IPS-20b (cell line): ENCODE measurements around the gene LAYN.
A peak's percentile ranks its signal among the peaks of the same experiment; 100 is the strongest.

Experiments used
- H3K27ac ChIP-seq: one replicate; pipeline ENCODE4 v1.5.1; 2013; ENCODE audit warnings: low read length
- H3K27me3 ChIP-seq: 2 replicates; pipeline ENCODE4 v1.6.1; 2013; ENCODE audit warnings: mild to moderate bottlenecking, low read length, inconsistent platforms; ENCODE audit not compliant: insufficient read depth
- H3K36me3 ChIP-seq: 2 replicates; pipeline ENCODE4 v1.6.1; 2013; ENCODE audit warnings: low read depth, mild to moderate bottlenecking, inconsistent platforms, low read length, moderate library complexity; ENCODE audit not compliant: insufficient read depth
- H3K4me1 ChIP-seq: 2 replicates; pipeline ENCODE4 v1.6.1; 2013; ENCODE audit warnings: mild to moderate bottlenecking, control low read depth, inconsistent platforms, low read length, moderate library complexity; ENCODE audit not compliant: insufficient read depth
- H3K4me3 ChIP-seq: 2 replicates; pipeline ENCODE4 v1.5.1; 2013; ENCODE audit warnings: mild to moderate bottlenecking, low read length, inconsistent platforms
- H3K9ac ChIP-seq: 2 replicates; pipeline ENCODE4 v1.6.1; 2013; ENCODE audit warnings: low read depth, mild to moderate bottlenecking, inconsistent platforms, low read length, moderate library complexity
- H3K9me3 ChIP-seq: 2 replicates; pipeline ENCODE4 v1.6.1; 2013; ENCODE audit warnings: mild to moderate bottlenecking, low read depth, low read length, inconsistent platforms; ENCODE audit not compliant: insufficient read depth

Gene LAYN

DNA sequence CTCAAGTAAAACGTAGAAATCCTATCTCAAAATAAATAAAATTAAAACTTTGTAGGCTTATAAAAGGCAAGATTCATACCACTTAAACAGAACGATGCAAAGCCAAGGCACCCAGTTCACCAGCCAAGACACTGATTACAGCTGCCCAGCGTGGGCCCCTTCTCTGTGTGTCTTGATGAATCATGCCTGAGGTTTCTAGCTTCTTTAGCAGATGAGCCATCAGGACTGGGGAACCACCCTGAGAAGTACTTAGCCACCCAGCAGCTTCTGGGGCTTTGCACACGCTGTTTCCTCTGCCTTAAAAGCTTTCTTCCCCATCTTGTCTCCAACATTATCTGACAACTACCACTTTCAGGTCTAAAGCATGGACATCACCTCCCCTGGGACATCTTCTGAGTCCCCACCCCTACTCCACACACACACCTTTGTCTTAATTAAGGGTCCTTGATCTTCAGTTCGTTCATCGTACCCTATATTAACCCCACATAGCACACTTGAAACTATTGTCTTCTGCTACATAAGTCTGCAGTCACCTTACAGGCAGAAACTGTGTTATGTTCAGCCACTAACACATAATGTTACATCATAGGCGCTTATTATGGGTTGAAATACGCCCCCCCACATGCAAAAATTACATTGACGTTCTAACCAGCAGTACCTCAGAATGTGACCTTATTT, 8.7 kb upstream of the LAYN start:
- Histone ChIP-seq H3K9me3 (no peaks in the 10 kb centered on the region), H3K36me3 (no peaks in the 10 kb centered on the region), H3K4me3 (no peak overlapping the region), H3K4me1 (no peaks in the 10 kb centered on the region; the same call in 1 of the 2 replicates), H3K27me3 (peaks cover 15% of the 10 kb centered on the region), H3K9ac (no peak overlapping the region), H3K27ac (no peak overlapping the region)

DNA sequence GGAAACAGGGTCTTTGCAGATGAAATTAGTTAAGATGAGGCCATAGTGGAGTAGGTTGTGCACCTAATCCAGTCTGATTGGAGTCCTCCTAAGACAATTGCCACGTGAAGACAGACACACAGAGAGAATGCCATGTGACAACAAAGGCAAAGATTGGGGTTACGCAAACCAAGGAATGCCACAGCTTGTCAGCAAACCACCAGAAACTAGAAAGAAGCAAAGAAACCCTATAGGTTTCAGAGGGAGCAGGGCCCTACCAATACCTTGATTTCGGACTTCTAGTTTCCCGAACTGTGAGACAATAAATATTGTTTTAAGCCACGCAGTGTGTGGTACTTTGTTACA, 8.2 kb upstream of the LAYN start:
- H3K4me1 ChIP-seq = peaks cover 4% of the 10 kb centered on the region; the same call in 1 of the 2 replicates
- H3K36me3 ChIP-seq = no peaks in the 10 kb centered on the region
- H3K9me3 ChIP-seq = no peaks in the 10 kb centered on the region
- H3K27ac ChIP-seq = no peak overlapping the region
- H3K9ac ChIP-seq = no peak overlapping the region
- H3K27me3 ChIP-seq = peaks cover 21% of the 10 kb centered on the region
- H3K4me3 ChIP-seq = no peak overlapping the region

DNA sequence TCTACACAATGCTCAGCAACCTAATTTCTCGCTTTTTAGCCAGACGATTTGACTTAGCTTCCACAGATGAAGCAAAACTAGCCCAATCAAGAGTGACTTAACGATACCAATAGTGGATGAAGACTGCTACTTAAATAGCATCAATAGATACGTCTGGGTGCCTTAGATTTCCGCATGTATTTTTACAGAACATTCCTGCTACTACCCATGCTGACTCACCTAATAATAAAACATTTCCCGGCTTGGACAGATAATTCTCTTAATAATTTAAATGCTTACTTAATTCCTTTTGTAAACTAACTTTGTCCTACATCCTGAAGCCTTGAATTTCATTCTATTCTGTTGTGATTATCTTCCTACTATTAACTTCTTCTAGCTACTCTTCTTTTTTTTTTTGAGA, 5.2 kb upstream of the LAYN start:
- Histone ChIP-seq H3K4me1 (peaks cover 13% of the 10 kb centered on the region; the same call in 1 of the 2 replicates), H3K27ac (no peak overlapping the region), H3K9me3 (no peaks in the 10 kb centered on the region), H3K9ac (no peak overlapping the region), H3K4me3 (no peak overlapping the region), H3K27me3 (peaks cover 49% of the 10 kb centered on the region), H3K36me3 (no peaks in the 10 kb centered on the region)

DNA sequence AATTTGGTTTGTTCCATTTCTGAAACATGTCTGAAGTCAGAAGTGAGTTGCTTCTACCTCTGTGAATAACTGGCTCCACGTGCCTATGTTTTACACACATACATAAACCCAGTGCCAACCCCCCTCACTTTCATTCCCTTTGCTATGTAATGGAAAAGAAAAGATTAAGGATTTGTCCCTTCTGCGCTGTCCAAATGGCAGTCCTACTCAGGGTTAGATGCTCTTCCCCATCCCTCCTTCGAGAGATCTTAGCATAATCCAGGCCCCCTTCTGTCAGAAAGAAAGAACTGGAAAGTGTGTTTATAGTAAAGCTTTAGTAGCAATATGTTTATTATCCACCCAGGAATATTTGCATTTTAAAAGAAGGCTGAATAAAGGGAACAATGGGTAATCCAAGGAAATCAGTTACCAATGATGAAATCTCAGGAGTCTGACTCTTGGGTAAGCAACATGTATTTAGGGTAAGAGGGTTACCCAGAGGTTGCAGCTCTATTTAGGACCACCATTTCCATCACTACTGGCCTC, 3.1 kb upstream of the LAYN start:
- Histone ChIP-seq H3K36me3 (no peaks in the 10 kb centered on the region), H3K27ac (no peak overlapping the region), H3K4me3 (no peak overlapping the region), H3K9ac (no peak overlapping the region), H3K9me3 (no peaks in the 10 kb centered on the region), H3K4me1 (peaks cover 17% of the 10 kb centered on the region; the same call in 1 of the 2 replicates), H3K27me3 (peaks cover 70% of the 10 kb centered on the region)

DNA sequence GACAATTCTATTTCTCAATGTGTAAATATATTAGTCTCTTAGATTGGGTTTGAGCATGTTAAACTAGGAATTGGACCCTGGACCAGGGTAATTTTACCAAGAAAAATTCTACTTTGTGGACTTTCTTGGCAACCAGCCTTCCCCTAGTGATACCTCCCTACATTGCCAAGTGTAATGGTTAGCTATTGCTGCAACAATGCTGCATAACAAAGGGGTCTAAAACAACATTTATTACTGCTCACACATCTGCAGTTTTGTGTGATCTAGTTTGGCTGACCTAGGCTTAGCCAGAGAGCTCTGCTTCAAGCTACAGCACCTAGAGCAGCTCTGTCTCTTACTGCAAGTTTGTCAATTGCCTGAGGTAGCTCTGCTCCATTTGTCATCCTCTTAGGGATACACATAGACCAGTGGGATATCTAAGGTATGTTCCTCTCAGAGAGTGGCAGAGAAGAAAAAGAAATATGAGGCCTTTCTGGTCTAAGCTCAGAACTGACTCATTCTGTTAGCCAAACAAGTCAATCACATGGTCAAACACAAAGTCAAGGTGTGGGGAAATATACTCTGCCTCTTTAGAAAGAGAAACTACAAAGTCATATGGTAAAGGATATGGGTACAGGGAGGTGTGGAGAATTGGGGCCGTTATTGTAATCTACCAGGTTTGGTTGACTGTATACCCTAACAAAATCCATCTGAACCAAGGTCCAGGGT, 2.0 kb upstream of the LAYN start:
- no peaks in the 10 kb centered on the region for H3K9me3 ChIP-seq
- no peak overlapping the region for H3K4me3 ChIP-seq
- peaks cover 82% of the 10 kb centered on the region for H3K27me3 ChIP-seq
- no peak overlapping the region for H3K9ac ChIP-seq
- no peak overlapping the region for H3K27ac ChIP-seq
- peaks cover 17% of the 10 kb centered on the region; the same call in 1 of the 2 replicates for H3K4me1 ChIP-seq
- no peaks in the 10 kb centered on the region for H3K36me3 ChIP-seq

DNA sequence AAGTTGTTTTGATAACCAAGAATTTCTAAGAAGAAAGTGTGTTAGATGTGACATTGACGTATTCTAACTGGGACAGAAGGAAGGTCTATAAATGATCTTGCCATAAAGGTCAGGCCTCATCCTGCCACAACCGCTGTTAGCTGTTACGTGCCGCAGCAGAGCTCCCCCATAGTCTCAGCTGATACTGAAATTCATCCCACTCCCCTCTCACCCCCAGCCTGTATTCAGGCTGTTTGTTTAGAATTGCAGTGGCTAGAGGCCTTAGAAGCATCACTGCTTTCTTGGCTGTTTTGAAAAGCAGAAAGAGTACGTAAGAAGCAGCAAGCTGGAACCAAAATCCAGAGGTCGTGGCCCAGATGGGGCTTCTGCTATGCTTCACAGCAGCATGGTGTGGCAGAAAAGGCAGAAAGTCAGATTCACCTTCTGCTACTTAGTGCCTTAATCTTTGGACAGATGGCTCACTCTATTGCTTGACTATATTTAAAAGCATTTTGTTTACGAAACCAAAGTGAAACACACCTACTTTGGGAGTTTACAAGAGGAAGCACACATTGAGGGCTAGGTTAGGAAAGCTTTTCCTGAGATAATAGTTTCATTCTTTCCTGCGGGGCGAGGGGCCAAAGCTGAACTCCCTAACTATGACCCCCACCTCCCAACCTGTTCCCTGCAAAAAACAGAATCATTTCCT, 950 bp upstream of the LAYN start:
- Histone ChIP-seq H3K4me3 (peak overlapping the region; percentile 80), H3K9ac (no peak overlapping the region), H3K27ac (no peak overlapping the region), H3K4me1 (peaks cover 17% of the 10 kb centered on the region; the same call in 1 of the 2 replicates), H3K36me3 (no peaks in the 10 kb centered on the region), H3K27me3 (peaks cover 86% of the 10 kb centered on the region), H3K9me3 (no peaks in the 10 kb centered on the region)

DNA sequence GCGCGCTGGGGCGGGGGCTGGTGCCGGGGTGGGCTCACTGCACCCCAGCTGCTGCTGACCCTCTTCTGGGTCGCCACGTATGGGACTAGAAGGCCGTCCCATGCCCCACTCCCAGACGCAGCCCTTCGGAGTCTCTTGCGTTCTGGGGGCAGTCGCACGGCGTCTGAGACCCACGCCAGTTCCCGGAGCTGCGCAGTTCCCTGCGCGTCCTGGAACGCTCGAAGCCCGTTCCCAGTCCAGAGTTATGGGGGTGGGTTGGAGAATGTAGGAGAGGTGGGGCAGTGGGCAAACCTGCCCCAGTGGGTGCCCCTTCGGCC, 375 bp downstream of the LAYN start:
- Histone ChIP-seq H3K9me3 (no peaks in the 10 kb centered on the region), H3K4me3 (peak overlapping the region; percentile 80), H3K9ac (no peak overlapping the region), H3K4me1 (peaks cover 17% of the 10 kb centered on the region; the same call in 1 of the 2 replicates), H3K36me3 (no peaks in the 10 kb centered on the region), H3K27ac (no peak overlapping the region), H3K27me3 (peaks cover 81% of the 10 kb centered on the region)

DNA sequence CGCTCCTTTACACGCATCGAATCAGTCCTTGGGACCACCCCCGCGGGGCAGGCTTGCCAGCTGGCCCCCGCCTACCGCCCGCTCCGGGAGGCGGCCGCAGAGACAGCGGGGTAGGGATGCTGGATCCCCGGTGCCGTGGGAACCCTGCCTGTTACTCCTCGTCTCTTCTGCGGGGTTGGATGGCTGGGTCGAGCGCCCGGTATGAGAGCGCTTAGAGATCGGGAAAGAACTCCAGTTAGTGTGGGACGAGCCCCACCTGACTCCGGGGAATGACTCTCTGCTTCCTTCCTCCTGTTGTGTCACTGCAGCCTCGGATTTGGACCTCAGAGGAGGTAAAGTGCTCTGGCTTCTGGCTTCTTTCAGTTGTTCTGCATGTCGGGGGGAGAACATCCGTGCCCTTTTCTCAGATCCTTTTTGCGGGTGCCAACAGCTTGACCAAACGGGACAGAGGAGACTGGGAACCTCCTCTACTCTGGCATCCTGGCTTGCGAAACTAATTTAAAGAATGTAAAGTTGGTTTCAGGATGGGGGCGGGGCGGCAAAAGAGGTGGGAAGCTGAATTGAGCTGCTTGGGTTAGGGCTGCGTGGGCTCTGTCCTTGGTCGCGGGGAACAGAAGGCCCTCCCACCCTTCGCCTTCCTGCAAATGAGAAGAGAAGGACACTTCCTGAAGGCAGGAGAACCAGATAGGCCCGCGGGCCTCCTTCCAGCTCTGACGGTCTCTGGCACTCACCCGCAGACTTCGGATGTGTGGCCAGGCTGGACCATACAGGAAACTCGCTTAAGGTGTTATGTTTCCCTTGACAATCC, 938 bp downstream of the LAYN start:
- Histone ChIP-seq H3K4me3 (peak overlapping the region; percentile 80), H3K27ac (no peak overlapping the region), H3K9me3 (no peaks in the 10 kb centered on the region), H3K4me1 (peaks cover 17% of the 10 kb centered on the region; the same call in 1 of the 2 replicates), H3K9ac (no peak overlapping the region), H3K27me3 (peaks cover 78% of the 10 kb centered on the region), H3K36me3 (no peaks in the 10 kb centered on the region)

DNA sequence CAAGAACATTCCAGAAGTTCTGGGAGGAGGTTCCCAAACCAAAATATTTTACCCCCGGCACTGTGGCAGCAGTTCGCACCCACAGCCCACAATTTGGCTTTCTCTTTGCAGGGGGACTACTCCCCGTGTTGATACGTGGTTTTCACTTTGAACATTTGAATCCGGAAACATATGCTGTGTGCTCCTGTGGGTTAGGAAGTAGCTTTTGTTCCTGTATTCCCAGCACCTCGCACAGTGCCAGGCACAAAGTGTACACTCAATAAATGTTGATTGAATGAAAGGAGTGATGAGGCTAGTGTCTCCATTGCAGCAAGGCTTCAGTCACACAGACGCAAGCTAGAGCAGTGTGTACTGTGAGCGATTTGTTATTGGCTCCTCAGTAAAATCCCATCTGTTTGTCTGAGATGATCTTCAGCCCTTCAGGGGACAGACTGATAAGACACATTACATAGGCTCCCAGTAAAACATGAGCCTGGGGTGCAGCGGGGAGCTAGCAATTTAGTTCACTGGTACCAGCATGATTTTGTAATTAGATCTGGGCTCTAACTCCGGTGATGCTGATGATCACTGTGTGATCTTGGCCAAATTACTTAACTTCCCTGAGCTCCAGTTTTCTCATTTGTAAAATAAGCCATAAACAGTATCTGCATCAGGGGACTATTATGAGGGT, 2.2 kb downstream of the LAYN start:
- no peak overlapping the region for H3K4me3 ChIP-seq
- peaks cover 9% of the 10 kb centered on the region; the same call in 1 of the 2 replicates for H3K4me1 ChIP-seq
- no peaks in the 10 kb centered on the region for H3K9me3 ChIP-seq
- no peak overlapping the region for H3K27ac ChIP-seq
- H3K27me3 ChIP-seq = peaks cover 65% of the 10 kb centered on the region
- no peak overlapping the region for H3K9ac ChIP-seq
- H3K36me3 ChIP-seq = no peaks in the 10 kb centered on the region

DNA sequence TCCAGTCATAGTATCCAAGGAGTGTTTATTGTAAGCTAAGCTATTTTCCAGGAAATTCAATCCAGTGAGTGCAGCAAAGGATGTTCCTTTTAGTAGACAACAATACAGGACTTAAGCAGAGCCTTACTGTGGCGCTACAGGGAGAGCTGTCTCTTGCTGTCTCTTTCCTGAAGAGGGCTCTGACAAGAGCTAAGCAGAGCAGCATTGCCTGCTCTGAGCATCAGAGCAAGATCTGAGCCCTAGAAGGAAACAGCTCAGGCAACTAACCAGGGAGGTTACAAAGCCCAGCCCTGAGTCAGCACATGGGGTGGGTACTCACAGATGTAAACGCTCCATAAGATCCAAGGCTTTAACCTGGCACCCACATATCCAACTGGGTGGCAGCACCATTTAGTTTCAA, 8.0 kb downstream of the LAYN start:
- H3K27me3 ChIP-seq = peaks cover 8% of the 10 kb centered on the region
- peaks cover 10% of the 10 kb centered on the region; the same call in 1 of the 2 replicates for H3K4me1 ChIP-seq
- no peaks in the 10 kb centered on the region for H3K9me3 ChIP-seq
- H3K36me3 ChIP-seq = no peaks in the 10 kb centered on the region
- H3K4me3 ChIP-seq = no peak overlapping the region
- H3K27ac ChIP-seq = no peak overlapping the region
- H3K9ac ChIP-seq = no peak overlapping the region
